Gastrocnemius medialis (tissue), 4 donors: ENCODE results near the gene APOLD1. TPM values are rescaled to one million over a fixed set of nuclear protein-coding genes. Genes with fewer than 3 reads are reported as not detected.
"Not testable (repeated sequence)": the region's sequence is repeated elsewhere in the genome, so short reads cannot be mapped to it uniquely, and the experiment has no call there.

Experiments used
- ATAC-seq, 2 donors: fragments of 150-250 bp; one replicate each; pipeline ENCODE4 v1.9.1; 2016
- DNase-seq, 2 donors: peaks; one replicate each; pipeline ENCODE4 v3.0.0-alpha.2; 2019
- H3K27ac ChIP-seq, 4 donors: fragments of 200-600 bp; sonication (generic); 1 replicate in 1 of 4; 2 replicates in 3 of 4; pipeline ENCODE4 v1.5.1; 2016 to 2018; ENCODE audit warnings: mild to moderate bottlenecking in 2 of 4, moderate library complexity in 1 of 4
- H3K27me3 ChIP-seq, 3 donors: fragments of 200-600 bp; sonication (generic) in 2 of 3; 1 replicate in 1 of 3; 2 replicates in 2 of 3; pipeline versions ENCODE4 v1.5.1 to v1.6.0; 2016 to 2019; ENCODE audit warnings: mild to moderate bottlenecking in 1 of 3, moderate library complexity in 1 of 3
- H3K36me3 ChIP-seq, 2 donors: fragments of 200-600 bp; sonication (generic) in 1 of 2; one replicate each; pipeline ENCODE4 v1.5.1; 2017 to 2018
- H3K4me1 ChIP-seq, 2 donors: fragments of 200-600 bp; sonication (generic) in 1 of 2; one replicate each; pipeline ENCODE4 v1.5.1; 2016 to 2017; ENCODE audit warnings: mild to moderate bottlenecking in 2 of 2
- H3K4me3 ChIP-seq, 4 donors: fragments of 200-600 bp; sonication (generic) in 3 of 4; 1 replicate in 1 of 4; 2 replicates in 3 of 4; pipeline ENCODE4 v1.5.1; 2016 to 2019; ENCODE audit warnings: mild to moderate bottlenecking in 2 of 4
- H3K9me3 ChIP-seq, 3 donors: fragments of 200-600 bp; sonication (generic) in 2 of 3; 1 replicate in 1 of 3; 2 replicates in 2 of 3; pipeline ENCODE4 v1.5.1; 2016 to 2019
- CTCF ChIP-seq, 5 experiments: fragments of 450-650 bp in 3 of 5; fragments of 200-600 bp in 2 of 5; sonication (generic) in 2 of 5; IDR thresholded peaks in 4 of 5; conservative IDR thresholded peaks in 1 of 5; 1 replicate in 4 of 5; 2 replicates in 1 of 5; pipeline ENCODE4 v1.5.1; 2016 to 2019; ENCODE audit warnings: antibody characterized with exemption in 5 of 5, mild to moderate bottlenecking in 3 of 5, moderate library complexity in 3 of 5
- POLR2A ChIP-seq, 2 donors: fragments of 450-650 bp; IDR thresholded peaks; one replicate each; pipeline ENCODE4 v1.6.1; 2017; ENCODE audit warnings: antibody characterized with exemption in 2 of 2, mild to moderate bottlenecking in 2 of 2, moderate library complexity in 2 of 2
- in situ Hi-C, 4 donors: fragments of 200-750 bp; cut with MboI; loops; one replicate each; pipeline versions ENCODE4 v1.15.0 to v1.8.0; 2017; ENCODE audit warnings: low sequenced_read_pairs in 4 of 4
- intact Hi-C: fragments of 100-400 bp; cut with DNase I; formaldehyde crosslinking; loops from one replicate; pipeline ENCODE4 v1.15.1; 2023; ENCODE audit warnings: low total_unique reads
- total RNA-seq, 4 donors: library from RNA; depleted of rRNA; stranded (reverse); fragments of >200 nt; gene quantifications; one replicate each; pipeline versions ENCODE4 v1.1.0 to v1.2.3, GENCODE V29; 2016

The APOLD1 gene
- total RNA-seq, 4 donors from 2014 or later = 25.8 to 73.7 (median 67.7) TPM

GRCh38 chr12:12803186-12803585, 17.7 kb downstream of the APOLD1 start:
- DNase-seq (peak; percentile 35 to 50), ATAC-seq (peak; percentile 79 to 81)
- intact Hi-C loops (no loop called here), in situ Hi-C loops (loop anchor here in 1 of 4 donors (25.0 kb wide), 1 partner anchor 184 kb away; no protein-coding TSS in a partner anchor)
- Histone ChIP-seq H3K4me1 (peaks cover 0 to 6% of the 10 kb centered on the region in 2 donors), H3K4me3 (no peak overlapping the region), H3K9me3 (no peaks in the 10 kb centered on the region), H3K36me3 (no peaks in the 10 kb centered on the region), H3K27ac (peak overlapping the region in 3 of 4 donors; percentile 41 to 56 (median 43)), H3K27me3 (no peaks in the 10 kb centered on the region)
- TF ChIP-seq POLR2A (IDR thresholded peaks at IDR 0.05) = no peak
- no peak for TF ChIP-seq CTCF (IDR thresholded peaks at IDR 0.05 in 4 of 5, conservative IDR thresholded peaks at IDR 0.05 in 1 of 5)

- intact Hi-C loops (no loop called here), in situ Hi-C loops (loop anchor here in 1 of 4 donors (25.0 kb wide), 1 partner anchor 183 kb away; no protein-coding TSS in a partner anchor)
- Histone ChIP-seq H3K27ac (peak overlapping the region in 3 of 4 donors; percentile 1 to 56 (median 14)), H3K4me1 (peaks cover 0 to 12% of the 10 kb centered on the region in 2 donors), H3K27me3 (no peaks in the 10 kb centered on the region), H3K4me3 (no peak overlapping the region), H3K36me3 (no peaks in the 10 kb centered on the region), H3K9me3 (no peaks in the 10 kb centered on the region)
- TF ChIP-seq CTCF (IDR thresholded peaks at IDR 0.05 in 4 of 5, conservative IDR thresholded peaks at IDR 0.05 in 1 of 5) = no peak
- TF ChIP-seq POLR2A (IDR thresholded peaks at IDR 0.05) = no peak
- ATAC-seq (no peak), DNase-seq (no peak)
Observed at GRCh38 chr12:12804011-12804410, 18.6 kb downstream of the APOLD1 start.

- DNase-seq (no peak), ATAC-seq (no peak)
- Histone ChIP-seq H3K36me3 (no peaks in the 10 kb centered on the region), H3K27ac (peak overlapping the region in 2 of 4 donors; percentile 1 to 56), H3K27me3 (no peaks in the 10 kb centered on the region), H3K9me3 (no peaks in the 10 kb centered on the region), H3K4me1 (peaks cover 0 to 17% of the 10 kb centered on the region in 2 donors), H3K4me3 (no peak overlapping the region)
- TF ChIP-seq POLR2A (IDR thresholded peaks at IDR 0.05) (no peak), CTCF (IDR thresholded peaks at IDR 0.05 in 4 of 5, conservative IDR thresholded peaks at IDR 0.05 in 1 of 5) (no peak)
- intact Hi-C loops = no loop called here
- in situ Hi-C loops = loop anchor here in 1 of 4 donors (25.0 kb wide), 1 partner anchor 183 kb away; no protein-coding TSS in a partner anchor
Observed at GRCh38 chr12:12804432-12804886, 19.0 kb downstream of the APOLD1 start.

GRCh38 chr12:12806784-12807516, 21.5 kb downstream of the APOLD1 start:
- in situ Hi-C loops = loop anchor here in 1 of 4 donors (25.0 kb wide), 1 partner anchor 180 kb away; no protein-coding TSS in a partner anchor
- DNase-seq = no peak
- H3K27me3 ChIP-seq = no peaks in the 10 kb centered on the region
- H3K4me1 ChIP-seq = peaks cover 0 to 17% of the 10 kb centered on the region in 2 donors
- peak overlapping the region; percentile 73 to 83 (median 78) for H3K27ac ChIP-seq
- intact Hi-C loops = no loop called here
- no peak overlapping the region for H3K4me3 ChIP-seq
- TF ChIP-seq CTCF (IDR thresholded peaks at IDR 0.05 in 4 of 5, conservative IDR thresholded peaks at IDR 0.05 in 1 of 5) (no peak), POLR2A (IDR thresholded peaks at IDR 0.05) (no peak)
- no peaks in the 10 kb centered on the region for H3K36me3 ChIP-seq
- no peaks in the 10 kb centered on the region for H3K9me3 ChIP-seq
- no peak for ATAC-seq

- DNase-seq, H3K9me3 ChIP-seq, H3K4me3 ChIP-seq, H3K27me3 ChIP-seq, intact Hi-C loops, ATAC-seq, H3K36me3 ChIP-seq: not testable (repeated sequence)
- in situ Hi-C loops = loop anchor here in 1 of 4 donors (25.0 kb wide), 1 partner anchor 180 kb away; no protein-coding TSS in a partner anchor
- Histone ChIP-seq H3K27ac (peak overlapping the region; percentile 73 to 83 (median 78)), H3K4me1 (peaks cover 0 to 17% of the 10 kb centered on the region in 2 donors)
Observed at GRCh38 chr12:12807517-12807903, 22.1 kb downstream of the APOLD1 start.
